ENCODE results near the gene ARFGAP1. TPM values are rescaled to one million over a fixed set of nuclear protein-coding genes. Genes with fewer than 3 reads are reported as not detected.

ARFGAP1 gene
- total RNA-seq, 2 donors from 2014 or later = 108 to 128 TPM

- peaks cover 78% of the 10 kb centered on the region for H3K27me3 Mint-ChIP-seq
Observed at GRCh38 chr20:63258781-63259180, 13.8 kb upstream of the ARFGAP1 start.

GRCh38 chr20:63259734-63260460, 12.7 kb upstream of the ARFGAP1 start:
- ATAC-seq (no peak), DNase-seq (no peak)
- Mint-ChIP-seq H3K27ac (no peak overlapping the region), H3K4me1 (peaks cover 4% of the 10 kb centered on the region), H3K4me3 (no peak overlapping the region), H3K27me3 (peaks cover 87% of the 10 kb centered on the region), H3K36me3 (ENCODE audit: low read depth) (no peaks in the 10 kb centered on the region)
- H3K9me3 ChIP-seq (ENCODE audit: control insufficient read depth, low read length, poor library complexity, severe bottlenecking) = no peaks in the 10 kb centered on the region

More at GRCh38 chr20:63258781-63259180, 13.8 kb upstream of the ARFGAP1 start:
- Mint-ChIP-seq H3K4me1 (peaks cover 7% of the 10 kb centered on the region), H3K4me3 (no peak overlapping the region), H3K27ac (no peak overlapping the region), H3K36me3 (ENCODE audit: low read depth) (no peaks in the 10 kb centered on the region)
- ATAC-seq = no peak
- no peak for DNase-seq
- no peaks in the 10 kb centered on the region for H3K9me3 ChIP-seq (ENCODE audit: control insufficient read depth, low read length, poor library complexity, severe bottlenecking)

DNA sequence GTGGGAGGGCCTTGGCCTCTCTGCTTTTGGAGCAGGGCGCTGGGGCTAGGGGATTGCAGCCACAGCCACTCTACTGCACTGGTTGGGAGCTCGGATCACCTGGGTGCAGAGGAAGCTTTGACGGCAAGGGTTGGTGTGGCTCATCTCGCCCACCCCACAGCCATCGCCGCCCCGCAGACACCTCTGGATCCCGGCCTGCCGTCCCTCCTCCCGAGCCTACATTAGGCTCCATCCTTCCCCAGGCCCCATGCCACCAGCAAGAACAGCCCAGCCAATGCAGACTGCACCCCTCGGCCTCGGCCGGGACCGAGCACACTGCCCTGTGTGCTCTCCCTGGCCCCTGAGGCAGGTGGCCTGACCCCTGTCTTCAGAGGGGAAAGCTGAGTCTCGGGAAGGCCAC, 12.1 kb upstream of the ARFGAP1 start:
- peaks cover 4% of the 10 kb centered on the region for H3K4me1 Mint-ChIP-seq
- no peak for ATAC-seq
- peaks cover 81% of the 10 kb centered on the region for H3K27me3 Mint-ChIP-seq
- no peak overlapping the region for H3K4me3 Mint-ChIP-seq
- no peaks in the 10 kb centered on the region for H3K9me3 ChIP-seq (ENCODE audit: control insufficient read depth, low read length, poor library complexity, severe bottlenecking)
- no peaks in the 10 kb centered on the region for H3K36me3 Mint-ChIP-seq (ENCODE audit: low read depth)
- no peak overlapping the region for H3K27ac Mint-ChIP-seq
- no peak for DNase-seq

DNA sequence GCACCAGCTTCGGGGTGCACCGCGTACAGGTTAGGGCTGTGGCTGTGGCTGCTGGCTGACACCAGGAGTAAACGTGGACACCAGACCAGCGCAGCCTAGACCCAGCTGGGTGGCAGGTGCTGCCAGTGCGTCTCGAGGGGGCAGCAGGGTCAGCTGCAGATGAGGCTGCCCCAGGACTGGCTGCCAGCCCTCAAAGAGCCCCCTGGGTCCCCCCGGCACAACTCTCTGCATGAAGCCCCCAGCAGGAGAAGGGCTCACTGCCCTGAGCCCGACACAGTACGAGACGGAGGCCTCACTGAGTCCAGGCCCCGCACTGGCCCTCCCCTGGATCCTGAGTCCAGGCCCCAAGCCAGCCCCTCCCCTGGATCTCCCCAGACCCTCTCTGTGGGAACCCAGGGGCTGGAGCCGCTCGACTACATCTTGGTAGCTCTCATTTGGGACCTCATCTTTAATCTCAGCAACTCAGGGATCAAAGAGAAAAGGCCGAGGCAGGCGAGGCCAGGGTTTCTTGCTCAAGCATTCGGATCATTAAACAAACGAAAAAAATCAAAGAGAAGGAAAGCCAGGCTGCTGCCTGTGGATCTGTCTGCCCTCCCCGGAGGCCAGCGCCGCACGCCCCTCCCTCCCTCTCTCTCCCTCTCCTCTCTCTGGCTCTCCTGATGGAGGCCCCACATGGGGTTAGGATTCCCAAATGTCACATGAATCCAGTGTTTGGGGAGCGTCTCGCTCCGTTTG, 11.4 kb upstream of the ARFGAP1 start:
- H3K27me3 Mint-ChIP-seq = peaks cover 73% of the 10 kb centered on the region
- no peaks in the 10 kb centered on the region for H3K36me3 Mint-ChIP-seq (ENCODE audit: low read depth)
- no peak overlapping the region for H3K27ac Mint-ChIP-seq
- H3K9me3 ChIP-seq (ENCODE audit: control insufficient read depth, low read length, poor library complexity, severe bottlenecking) = no peaks in the 10 kb centered on the region
- peaks cover 4% of the 10 kb centered on the region for H3K4me1 Mint-ChIP-seq
- no peak overlapping the region for H3K4me3 Mint-ChIP-seq
- no peak for DNase-seq
- no peak for ATAC-seq

DNA sequence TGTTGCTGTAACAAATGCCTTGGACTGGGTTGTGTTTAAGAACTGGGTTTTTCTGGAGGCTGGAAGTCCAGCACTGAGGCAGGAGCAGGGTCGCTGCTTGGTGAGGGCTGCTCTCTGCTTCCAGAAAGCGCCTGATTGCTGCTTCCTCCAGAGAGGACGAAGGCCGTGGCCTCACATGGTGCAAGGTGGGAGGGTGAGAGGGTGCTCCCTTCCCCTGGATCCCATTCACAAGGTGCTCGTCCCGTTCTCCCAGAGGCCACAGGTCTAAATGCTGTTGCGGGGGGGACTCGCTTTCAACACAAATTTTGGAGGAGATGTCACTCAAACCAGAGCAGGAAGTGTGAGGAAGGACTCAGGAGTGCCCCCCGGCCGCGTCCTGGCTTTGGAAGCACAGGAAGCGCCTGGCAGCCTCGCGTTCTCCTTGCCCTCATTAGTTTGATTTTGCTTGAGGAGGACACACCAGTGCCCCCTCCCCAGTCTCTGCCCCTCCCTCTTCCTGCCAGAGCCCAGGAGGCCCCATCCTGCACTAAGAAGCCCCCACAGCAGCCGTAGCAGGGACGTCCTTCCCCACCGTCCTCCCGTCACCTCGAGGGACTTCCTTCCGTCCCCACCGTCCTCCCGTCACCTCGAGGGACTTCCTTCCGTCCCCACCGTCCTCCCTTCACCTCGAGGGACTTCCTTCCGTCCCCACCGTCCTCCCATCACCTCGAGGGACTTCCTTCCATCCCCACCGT, 10.7 kb upstream of the ARFGAP1 start:
- no peak for DNase-seq
- H3K27ac Mint-ChIP-seq = no peak overlapping the region

GRCh38 chr20:63262836-63263235, 9.8 kb upstream of the ARFGAP1 start:
- Mint-ChIP-seq H3K36me3 (ENCODE audit: low read depth) (no peaks in the 10 kb centered on the region), H3K4me3 (no peak overlapping the region), H3K27ac (no peak overlapping the region), H3K4me1 (peaks cover 2% of the 10 kb centered on the region), H3K27me3 (peaks cover 57% of the 10 kb centered on the region)
- ATAC-seq (no peak), DNase-seq (no peak)
- H3K9me3 ChIP-seq (ENCODE audit: control insufficient read depth, low read length, poor library complexity, severe bottlenecking) = no peaks in the 10 kb centered on the region

More for the DNA sequence above, 10.7 kb upstream of the ARFGAP1 start:
- H3K4me1 Mint-ChIP-seq = peaks cover 4% of the 10 kb centered on the region
- no peaks in the 10 kb centered on the region for H3K36me3 Mint-ChIP-seq (ENCODE audit: low read depth)
- H3K27me3 Mint-ChIP-seq = peaks cover 66% of the 10 kb centered on the region
- H3K9me3 ChIP-seq (ENCODE audit: control insufficient read depth, low read length, poor library complexity, severe bottlenecking) = no peaks in the 10 kb centered on the region
- no peak for ATAC-seq
- no peak overlapping the region for H3K4me3 Mint-ChIP-seq

DNA sequence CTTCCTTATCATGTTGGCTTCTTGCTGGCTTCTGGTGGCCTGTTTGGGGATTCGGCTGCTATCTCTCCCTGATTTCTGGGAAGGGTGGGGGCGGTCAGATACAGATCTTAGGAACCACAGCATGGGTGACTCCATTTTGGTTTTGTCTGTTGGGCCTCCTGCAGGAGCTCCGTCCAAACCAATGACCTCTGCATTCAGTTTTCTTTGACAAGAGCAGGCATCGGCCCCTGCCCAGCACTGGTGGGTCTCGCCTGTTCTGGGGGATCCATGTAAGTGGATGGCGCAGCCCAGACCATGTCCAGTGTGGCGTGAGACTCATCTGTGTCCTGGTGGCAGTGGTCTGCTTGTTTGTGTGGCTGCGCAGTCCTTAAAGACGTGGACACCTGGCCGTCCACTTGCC, 8.6 kb upstream of the ARFGAP1 start:
- H3K9me3 ChIP-seq (ENCODE audit: control insufficient read depth, low read length, poor library complexity, severe bottlenecking) = no peaks in the 10 kb centered on the region
- H3K27me3 Mint-ChIP-seq = peaks cover 50% of the 10 kb centered on the region
- H3K36me3 Mint-ChIP-seq (ENCODE audit: low read depth) = no peaks in the 10 kb centered on the region
- no peak overlapping the region for H3K27ac Mint-ChIP-seq
- peaks cover 2% of the 10 kb centered on the region for H3K4me1 Mint-ChIP-seq
- no peak for DNase-seq
- no peak overlapping the region for H3K4me3 Mint-ChIP-seq
- ATAC-seq = no peak

GRCh38 chr20:63264519-63264918, 8.1 kb upstream of the ARFGAP1 start:
- DNase-seq (no peak), ATAC-seq (no peak)
- Mint-ChIP-seq H3K27me3 (peaks cover 45% of the 10 kb centered on the region), H3K27ac (no peak overlapping the region), H3K4me3 (no peak overlapping the region), H3K4me1 (peaks cover 2% of the 10 kb centered on the region), H3K36me3 (ENCODE audit: low read depth) (no peaks in the 10 kb centered on the region)
- no peaks in the 10 kb centered on the region for H3K9me3 ChIP-seq (ENCODE audit: control insufficient read depth, low read length, poor library complexity, severe bottlenecking)

DNA sequence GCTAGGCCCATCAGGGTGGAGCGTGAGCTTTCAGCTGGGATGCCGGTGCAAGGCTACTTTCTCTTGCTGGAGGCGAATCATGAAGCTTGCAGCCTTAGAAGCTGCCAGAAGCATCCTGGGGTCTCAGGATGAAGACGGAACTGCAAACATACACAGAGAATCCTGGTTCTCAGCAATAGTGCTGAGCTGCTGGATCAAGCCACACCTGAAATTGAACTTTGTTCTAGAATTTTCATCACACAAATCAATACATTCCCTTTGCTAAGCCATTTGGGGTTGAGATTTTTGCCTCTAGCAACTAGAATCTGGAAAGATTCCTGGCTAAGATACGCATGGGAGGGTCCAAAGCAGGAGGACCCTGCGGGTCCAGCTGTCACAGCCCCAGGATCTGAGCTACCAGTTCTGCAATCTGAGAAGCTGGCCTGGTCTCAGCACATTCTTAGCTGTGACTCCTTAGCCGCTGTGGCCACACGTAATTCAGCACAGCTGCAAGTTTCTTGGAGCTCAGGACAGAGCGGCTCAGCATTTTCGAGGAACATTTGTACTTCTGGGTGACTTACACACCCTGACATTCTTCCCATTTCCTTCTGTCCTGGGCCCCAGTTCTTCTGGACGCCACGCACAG, 6.6 kb upstream of the ARFGAP1 start:
- H3K9me3 ChIP-seq (ENCODE audit: control insufficient read depth, low read length, poor library complexity, severe bottlenecking) = no peaks in the 10 kb centered on the region
- DNase-seq = no peak
- peaks cover 31% of the 10 kb centered on the region for H3K27me3 Mint-ChIP-seq
- no peak for ATAC-seq
- no peak overlapping the region for H3K4me3 Mint-ChIP-seq
- H3K36me3 Mint-ChIP-seq (ENCODE audit: low read depth) = no peaks in the 10 kb centered on the region
- H3K27ac Mint-ChIP-seq = no peak overlapping the region
- H3K4me1 Mint-ChIP-seq = peaks cover 5% of the 10 kb centered on the region

DNA sequence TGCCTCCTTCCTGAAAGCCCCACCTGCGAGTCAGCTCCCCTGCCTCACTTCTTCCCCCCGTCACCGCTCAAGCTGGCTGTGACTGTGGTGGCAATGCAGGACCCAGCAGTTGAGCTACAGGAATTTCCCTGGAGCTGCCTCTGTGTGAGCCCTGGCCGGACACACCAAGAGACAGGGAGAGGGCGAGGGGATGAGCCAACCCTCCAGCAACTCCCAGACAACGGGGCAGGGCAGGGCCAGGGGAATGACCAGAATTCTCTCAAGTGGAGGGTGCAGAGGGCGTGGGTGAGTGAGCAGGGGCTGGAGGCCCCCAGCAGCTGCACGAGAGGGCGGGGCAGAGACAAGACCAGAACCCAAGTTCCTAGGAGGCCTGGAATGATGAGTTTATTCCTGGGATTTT, 4.9 kb upstream of the ARFGAP1 start:
- no peak for DNase-seq
- ATAC-seq = no peak

DNA sequence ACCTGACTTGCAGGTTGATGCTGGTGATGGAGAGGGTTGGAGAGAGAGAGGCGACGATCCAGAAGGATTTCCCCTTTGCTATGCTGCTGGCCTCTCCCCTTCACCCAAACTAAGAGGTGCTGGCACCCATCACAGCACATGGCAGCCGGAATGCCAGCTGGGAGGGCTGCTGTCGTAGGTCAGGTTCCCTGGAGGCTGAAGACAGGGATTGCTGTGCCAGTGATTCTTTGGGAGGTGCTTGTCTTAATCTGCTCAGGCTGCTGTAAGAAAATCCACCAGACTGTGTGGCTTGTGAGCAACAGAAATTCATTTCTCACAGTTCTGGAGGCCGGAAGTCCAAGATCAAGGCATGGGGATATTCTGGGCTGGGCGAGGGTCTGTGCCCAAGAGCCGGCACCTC, 4.4 kb upstream of the ARFGAP1 start:
- H3K4me1 Mint-ChIP-seq = peaks cover 8% of the 10 kb centered on the region
- H3K36me3 Mint-ChIP-seq (ENCODE audit: low read depth) = no peaks in the 10 kb centered on the region
- DNase-seq (no peak), ATAC-seq (no peak)
- no peak overlapping the region for H3K4me3 Mint-ChIP-seq
- H3K9me3 ChIP-seq (ENCODE audit: control insufficient read depth, low read length, poor library complexity, severe bottlenecking) = no peaks in the 10 kb centered on the region
- H3K27me3 Mint-ChIP-seq = peaks cover 12% of the 10 kb centered on the region
- H3K27ac Mint-ChIP-seq = no peak overlapping the region

More for the DNA sequence above, 4.9 kb upstream of the ARFGAP1 start:
- H3K27ac Mint-ChIP-seq = no peak overlapping the region
- H3K4me1 Mint-ChIP-seq = peaks cover 8% of the 10 kb centered on the region
- H3K27me3 Mint-ChIP-seq = peaks cover 18% of the 10 kb centered on the region
- H3K4me3 Mint-ChIP-seq = no peak overlapping the region
- no peaks in the 10 kb centered on the region for H3K36me3 Mint-ChIP-seq (ENCODE audit: low read depth)
- H3K9me3 ChIP-seq (ENCODE audit: control insufficient read depth, low read length, poor library complexity, severe bottlenecking) = no peaks in the 10 kb centered on the region

DNA sequence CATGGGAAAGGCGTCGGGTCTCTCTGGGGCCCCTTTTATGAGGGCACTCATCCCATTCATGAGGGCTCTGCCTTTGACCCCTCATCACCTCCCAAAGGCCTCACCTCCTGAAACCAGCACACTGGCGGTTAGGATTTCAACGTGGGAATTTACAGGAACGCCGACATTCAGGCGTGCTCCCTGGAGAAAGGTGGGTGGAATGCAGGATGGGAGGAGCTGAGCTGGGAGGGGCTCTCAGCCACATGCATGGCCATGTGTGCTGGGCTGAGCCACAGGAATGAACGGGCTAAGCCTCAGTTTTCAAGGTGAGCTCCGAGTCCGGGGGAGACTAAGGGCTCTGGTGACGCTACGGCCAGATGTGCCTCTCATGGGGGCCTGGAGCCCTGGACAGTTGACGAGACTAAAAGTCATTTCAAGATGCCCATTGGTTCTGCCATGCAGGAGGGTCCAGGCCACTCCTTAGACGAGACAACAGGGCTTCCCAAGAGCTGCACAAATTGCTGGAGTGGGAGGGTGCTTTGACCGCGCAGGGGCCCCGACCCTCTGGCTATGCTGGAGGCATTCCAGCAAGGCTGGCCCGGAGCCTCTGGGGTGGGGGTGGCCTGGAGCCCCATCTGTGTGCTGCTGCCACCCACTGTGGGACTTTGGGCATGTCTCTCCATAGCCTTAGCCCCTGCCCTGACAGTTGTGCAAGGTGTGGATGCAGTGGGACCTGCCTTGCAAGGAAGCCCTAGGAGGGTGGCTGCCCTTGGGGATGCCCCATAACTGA, 3.8 kb upstream of the ARFGAP1 start:
- ATAC-seq (no peak), DNase-seq (no peak)
- H3K36me3 Mint-ChIP-seq (ENCODE audit: low read depth) = no peaks in the 10 kb centered on the region
- no peaks in the 10 kb centered on the region for H3K9me3 ChIP-seq (ENCODE audit: control insufficient read depth, low read length, poor library complexity, severe bottlenecking)
- H3K4me1 Mint-ChIP-seq = peaks cover 13% of the 10 kb centered on the region
- H3K27ac Mint-ChIP-seq = no peak overlapping the region
- no peak overlapping the region for H3K4me3 Mint-ChIP-seq
- H3K27me3 Mint-ChIP-seq = peaks cover 9% of the 10 kb centered on the region
